ENCODE measurements around the gene ACOX3.

GRCh38 chr4:8331575-8331955, 109.0 kb downstream of the ACOX3 start:
- TF ChIP-seq POLR2A (IDR thresholded peaks at IDR 0.05; ENCODE audit: low read depth, low read length) (no peak), POLR2AphosphoS5 (IDR thresholded peaks at IDR 0.05; ENCODE audit: low read depth, low read length) (no peak), TAF1 (IDR thresholded peaks at IDR 0.05; ENCODE audit: borderline replicate concordance, low read depth, low read length) (no peak)
